ENCODE results near the gene GPX4. TPM values are rescaled to one million over a fixed set of nuclear protein-coding genes. Genes with fewer than 3 reads are reported as not detected.

Gene GPX4
- total and polyA plus RNA-seq, 10 donors: 138 to 562 (median 247) TPM

DNA sequence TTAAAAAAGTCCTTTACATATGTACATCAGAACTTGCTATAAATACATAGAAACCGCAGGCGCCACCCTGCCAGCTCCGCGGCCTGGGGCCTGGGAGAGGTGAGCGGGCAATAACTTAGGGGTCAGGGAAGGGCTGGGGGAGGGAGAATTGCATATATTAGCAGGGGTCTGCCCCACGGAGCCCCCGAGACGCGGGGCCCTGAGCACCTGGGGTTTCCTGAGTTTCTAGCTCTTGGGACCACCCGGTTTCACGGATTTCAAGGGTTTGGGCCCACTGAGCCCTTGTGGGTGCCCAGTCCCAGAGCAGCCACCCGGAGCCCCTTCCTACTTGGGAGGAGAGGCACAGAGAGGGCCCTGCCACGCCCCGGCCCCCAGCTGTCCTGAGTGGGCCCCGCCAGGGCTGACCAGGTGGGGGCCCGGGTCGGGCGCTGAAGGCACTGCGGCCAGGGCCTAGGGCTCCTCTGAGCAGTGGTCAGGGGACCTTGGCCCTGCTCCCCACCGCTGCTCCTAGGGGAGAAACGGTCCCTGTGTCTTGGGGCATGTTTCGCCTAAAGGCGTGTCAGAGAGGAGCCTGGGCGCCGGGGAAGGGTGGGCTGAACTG is 4.0 kb downstream of the GPX4 start:
- DNase-seq: peak; percentile 82
- peak in 2 of 3 donors; percentile 10 to 74 for TF ChIP-seq POLR2AphosphoS5 (IDR thresholded peaks at IDR 0.05)
- TF ChIP-seq POLR2A (IDR thresholded peaks at IDR 0.05): no peak
- peaks cover 7 to 59% (median 46%) of the 10 kb centered on the region in 6 donors for H3K4me1 ChIP-seq
- peaks cover 3 to 75% (median 64%) of the 10 kb centered on the region in 6 donors for H3K36me3 ChIP-seq
- H3K27ac ChIP-seq: peak overlapping the region in 5 of 8 donors; percentile 1 to 98 (median 95)
- H3K4me3 ChIP-seq: no peak overlapping the region
- intact Hi-C loops (cut with DNase I; ENCODE audit: low total_unique reads): no loop called here
- no peaks in the 10 kb centered on the region for H3K27me3 ChIP-seq (replicated peaks in 1 of 7)
- 83 to 91% (median 87%) methylated on average over 15 to 25 of the region's 25 CpGs for WGBS, 5 donors
- no peaks in the 10 kb centered on the region for H3K9me3 ChIP-seq

DNA sequence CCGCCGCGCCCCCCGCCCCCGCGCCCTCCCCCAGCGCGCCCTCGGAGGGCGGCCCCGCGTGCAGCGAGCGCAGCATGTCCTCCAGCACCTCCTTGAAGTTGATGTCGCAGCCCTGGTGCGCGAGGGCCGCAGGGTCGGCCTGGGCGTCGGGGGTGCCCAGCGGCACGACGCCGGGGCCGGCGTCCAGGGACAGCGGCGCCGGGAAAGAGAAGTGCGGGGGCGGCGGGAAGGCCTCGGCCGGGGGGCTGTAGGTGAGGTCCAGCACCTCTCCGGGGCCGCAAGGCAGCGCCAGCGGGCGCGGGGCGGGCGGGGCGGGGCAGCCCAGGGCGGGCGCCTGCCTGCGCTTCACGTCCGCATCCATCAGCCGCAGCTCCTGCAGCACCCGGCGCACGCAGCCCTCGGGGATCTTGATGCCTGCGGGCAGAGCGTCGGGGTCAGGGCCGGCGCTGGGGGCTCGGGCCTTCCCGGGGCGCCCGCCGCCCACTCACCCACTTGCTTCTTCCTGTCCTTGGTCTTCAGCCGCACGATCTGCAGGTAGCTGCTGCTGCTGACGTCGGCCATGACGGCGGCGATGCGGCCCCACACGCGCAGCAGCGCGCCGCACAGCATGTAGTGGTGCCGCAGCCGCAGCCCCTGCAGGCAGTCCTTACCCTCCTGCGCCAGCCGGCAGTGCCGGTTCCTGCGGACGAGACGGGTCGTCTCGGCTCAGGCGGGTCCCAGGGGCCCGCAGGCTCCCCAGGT is 4.7 kb downstream of the GPX4 start:
- no peak for DNase-seq

DNA sequence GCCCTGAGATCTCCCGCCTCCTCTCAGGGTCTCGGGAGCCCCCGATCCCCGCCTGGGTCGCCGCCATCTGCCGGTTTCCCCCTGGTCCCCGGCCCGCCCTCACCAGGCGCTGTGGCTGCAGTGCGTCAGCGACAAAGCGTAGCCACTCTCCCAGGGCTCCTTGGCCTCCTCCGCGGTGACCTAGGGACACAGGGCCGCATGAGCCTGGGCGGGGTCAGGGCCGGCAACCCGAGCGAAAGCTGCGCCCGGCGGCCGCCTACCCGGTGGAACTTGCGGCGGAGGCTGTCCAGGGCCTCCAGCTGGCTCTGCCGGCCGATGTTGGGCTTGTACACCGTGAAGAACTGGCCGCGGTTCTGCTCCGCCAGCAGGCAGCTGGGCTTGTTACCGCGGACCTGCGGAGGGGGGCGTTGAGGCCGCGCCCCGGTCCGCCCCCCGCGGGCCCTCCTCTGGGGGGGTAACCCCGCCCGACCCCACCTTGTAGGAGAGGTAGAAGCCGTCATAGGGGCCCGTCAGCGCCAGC is 5.3 kb downstream of the GPX4 start:
- no peaks in the 10 kb centered on the region for H3K9me3 ChIP-seq
- no peak overlapping the region for H3K4me3 ChIP-seq
- H3K27me3 ChIP-seq (replicated peaks in 1 of 7): no peaks in the 10 kb centered on the region
- peak; percentile 42 to 84 (median 61) for TF ChIP-seq POLR2AphosphoS5 (IDR thresholded peaks at IDR 0.05)
- TF ChIP-seq, protein P1, sequence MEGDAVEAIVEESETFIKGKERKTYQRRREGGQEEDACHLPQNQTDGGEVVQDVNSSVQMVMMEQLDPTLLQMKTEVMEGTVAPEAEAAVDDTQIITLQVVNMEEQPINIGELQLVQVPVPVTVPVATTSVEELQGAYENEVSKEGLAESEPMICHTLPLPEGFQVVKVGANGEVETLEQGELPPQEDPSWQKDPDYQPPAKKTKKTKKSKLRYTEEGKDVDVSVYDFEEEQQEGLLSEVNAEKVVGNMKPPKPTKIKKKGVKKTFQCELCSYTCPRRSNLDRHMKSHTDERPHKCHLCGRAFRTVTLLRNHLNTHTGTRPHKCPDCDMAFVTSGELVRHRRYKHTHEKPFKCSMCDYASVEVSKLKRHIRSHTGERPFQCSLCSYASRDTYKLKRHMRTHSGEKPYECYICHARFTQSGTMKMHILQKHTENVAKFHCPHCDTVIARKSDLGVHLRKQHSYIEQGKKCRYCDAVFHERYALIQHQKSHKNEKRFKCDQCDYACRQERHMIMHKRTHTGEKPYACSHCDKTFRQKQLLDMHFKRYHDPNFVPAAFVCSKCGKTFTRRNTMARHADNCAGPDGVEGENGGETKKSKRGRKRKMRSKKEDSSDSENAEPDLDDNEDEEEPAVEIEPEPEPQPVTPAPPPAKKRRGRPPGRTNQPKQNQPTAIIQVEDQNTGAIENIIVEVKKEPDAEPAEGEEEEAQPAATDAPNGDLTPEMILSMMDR (IDR thresholded peaks at IDR 0.05 in 8 of 11, conservative IDR thresholded peaks at IDR 0.05 in 3 of 11): no peak
- no peak for TF ChIP-seq POLR2A (IDR thresholded peaks at IDR 0.05)
- DNase-seq: peak; percentile 79
- H3K4me1 ChIP-seq: peaks cover 17 to 64% (median 50%) of the 10 kb centered on the region in 6 donors
- WGBS, 5 donors: 83 to 94% (median 91%) methylated on average over 35 to 48 of the region's 48 CpGs
- intact Hi-C loops (cut with DNase I; ENCODE audit: low total_unique reads): no loop called here
- H3K36me3 ChIP-seq: peaks cover 3 to 88% (median 76%) of the 10 kb centered on the region in 6 donors
- no peak overlapping the region for H3K27ac ChIP-seq

More for the DNA sequence above, 4.7 kb downstream of the GPX4 start:
- TF ChIP-seq POLR2AphosphoS5 (IDR thresholded peaks at IDR 0.05) (peak in 2 of 3 donors; percentile 27 to 59), POLR2A (IDR thresholded peaks at IDR 0.05) (no peak)
- 93 to 96% (median 94%) methylated on average over 44 to 89 of the region's 89 CpGs for WGBS, 5 donors
- H3K4me1 ChIP-seq: peaks cover 12 to 59% (median 46%) of the 10 kb centered on the region in 6 donors
- H3K27me3 ChIP-seq (replicated peaks in 1 of 7): no peaks in the 10 kb centered on the region
- H3K27ac ChIP-seq: peak overlapping the region in 1 of 8 donors; percentile 95
- H3K36me3 ChIP-seq: peaks cover 3 to 82% (median 70%) of the 10 kb centered on the region in 6 donors
- H3K9me3 ChIP-seq: no peaks in the 10 kb centered on the region
- no peak overlapping the region for H3K4me3 ChIP-seq
- intact Hi-C loops (cut with DNase I; ENCODE audit: low total_unique reads): no loop called here

DNA sequence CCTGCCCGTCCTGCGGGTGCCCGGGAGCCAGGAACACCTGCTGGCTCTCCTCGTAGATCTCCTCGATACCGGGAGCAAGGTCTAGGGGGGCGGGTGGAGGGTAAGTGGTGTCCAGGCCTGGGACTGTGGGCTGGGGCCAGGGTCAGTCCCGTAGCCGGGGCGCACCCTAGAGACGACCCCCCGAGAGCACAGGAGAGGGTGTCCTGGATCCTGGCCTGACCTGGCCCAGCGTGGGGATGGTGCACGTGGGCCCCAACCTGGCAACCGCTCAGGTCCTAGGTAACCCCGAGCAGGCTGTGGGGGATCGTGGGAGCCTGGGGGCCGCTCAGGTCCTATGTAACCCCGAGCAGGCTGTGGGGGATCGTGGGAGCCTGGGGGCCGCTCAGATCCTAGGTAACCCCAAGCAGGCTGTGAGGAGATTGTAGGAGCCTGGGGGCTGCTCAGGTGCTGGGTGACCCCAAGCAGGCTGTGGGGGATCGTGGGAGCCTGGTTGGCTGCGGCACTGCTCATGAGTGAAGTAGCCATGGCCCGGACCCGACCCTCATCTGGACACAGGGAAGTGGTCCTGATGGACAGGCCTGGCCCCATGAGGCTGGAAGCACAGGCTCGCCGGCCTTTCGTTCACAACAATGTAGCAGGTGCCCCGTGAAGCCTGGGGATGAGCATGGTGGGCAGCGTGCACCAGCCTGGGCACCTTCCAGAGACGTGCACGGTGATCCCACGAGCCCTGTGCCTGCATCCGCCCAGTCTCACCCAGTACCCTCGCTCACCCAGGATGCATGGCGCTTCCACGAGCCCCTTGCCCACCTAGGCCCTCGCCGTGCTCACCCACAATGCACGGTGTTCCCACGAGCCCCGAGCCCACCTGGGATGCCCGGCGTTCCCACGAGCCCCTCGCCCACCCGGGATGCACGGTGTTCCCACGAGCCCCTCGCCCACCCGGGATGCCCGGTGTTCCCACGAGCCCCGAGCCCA is 6.2 kb downstream of the GPX4 start:
- peak; percentile 77 for DNase-seq
- Histone ChIP-seq H3K4me3 (no peak overlapping the region), H3K27ac (no peak overlapping the region), H3K4me1 (peaks cover 17 to 70% (median 52%) of the 10 kb centered on the region in 6 donors), H3K9me3 (no peaks in the 10 kb centered on the region), H3K36me3 (peaks cover 3 to 97% (median 85%) of the 10 kb centered on the region in 6 donors), H3K27me3 (replicated peaks in 1 of 7) (no peaks in the 10 kb centered on the region)
- 90 to 96% (median 94%) methylated on average over 39 to 54 of the region's 54 CpGs for WGBS, 5 donors
- intact Hi-C loops (cut with DNase I; ENCODE audit: low total_unique reads): loop anchor here (5.0 kb wide), 1 partner anchor 82 kb away; no protein-coding TSS in a partner anchor
- TF ChIP-seq, protein P1 (IDR thresholded peaks at IDR 0.05 in 8 of 11, conservative IDR thresholded peaks at IDR 0.05 in 3 of 11): no peak
- TF ChIP-seq POLR2AphosphoS5 (IDR thresholded peaks at IDR 0.05): peak; percentile 4 to 62 (median 23)

Measured in spleen (tissue), 11 donors.